Coronary artery (tissue), 2 donors: ENCODE data around the gene SLC25A25.

Experiments
- DNase-seq: peaks from one replicate; pipeline ENCODE4 v3.0.0-alpha.2; 2017; ENCODE audit warnings: low spot score
- H3K27ac ChIP-seq, 2 donors: fragments of 200-600 bp; sonication (generic); one replicate each; pipeline ENCODE4 v1.5.1; 2016 to 2019
- H3K4me3 ChIP-seq: fragments of 200-600 bp; sonication (generic); 2 replicates; pipeline ENCODE4 v1.5.1; 2016; ENCODE audit warnings: mild to moderate bottlenecking, moderate library complexity
- TF ChIP-seq, protein P1 (sequence below): fragments of 200-600 bp; sonication (generic); IDR thresholded peaks from one replicate; pipeline ENCODE4 v1.5.1; 2019; ENCODE audit warnings: antibody characterized with exemption

The SLC25A25 gene

GRCh38 chr9:128150594-128151308, 82.7 kb downstream of the SLC25A25 start:
- no peak for DNase-seq
- H3K4me3 ChIP-seq = no peak overlapping the region
- no peak overlapping the region for H3K27ac ChIP-seq
- TF ChIP-seq, protein P1, sequence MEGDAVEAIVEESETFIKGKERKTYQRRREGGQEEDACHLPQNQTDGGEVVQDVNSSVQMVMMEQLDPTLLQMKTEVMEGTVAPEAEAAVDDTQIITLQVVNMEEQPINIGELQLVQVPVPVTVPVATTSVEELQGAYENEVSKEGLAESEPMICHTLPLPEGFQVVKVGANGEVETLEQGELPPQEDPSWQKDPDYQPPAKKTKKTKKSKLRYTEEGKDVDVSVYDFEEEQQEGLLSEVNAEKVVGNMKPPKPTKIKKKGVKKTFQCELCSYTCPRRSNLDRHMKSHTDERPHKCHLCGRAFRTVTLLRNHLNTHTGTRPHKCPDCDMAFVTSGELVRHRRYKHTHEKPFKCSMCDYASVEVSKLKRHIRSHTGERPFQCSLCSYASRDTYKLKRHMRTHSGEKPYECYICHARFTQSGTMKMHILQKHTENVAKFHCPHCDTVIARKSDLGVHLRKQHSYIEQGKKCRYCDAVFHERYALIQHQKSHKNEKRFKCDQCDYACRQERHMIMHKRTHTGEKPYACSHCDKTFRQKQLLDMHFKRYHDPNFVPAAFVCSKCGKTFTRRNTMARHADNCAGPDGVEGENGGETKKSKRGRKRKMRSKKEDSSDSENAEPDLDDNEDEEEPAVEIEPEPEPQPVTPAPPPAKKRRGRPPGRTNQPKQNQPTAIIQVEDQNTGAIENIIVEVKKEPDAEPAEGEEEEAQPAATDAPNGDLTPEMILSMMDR = no peak

DNA sequence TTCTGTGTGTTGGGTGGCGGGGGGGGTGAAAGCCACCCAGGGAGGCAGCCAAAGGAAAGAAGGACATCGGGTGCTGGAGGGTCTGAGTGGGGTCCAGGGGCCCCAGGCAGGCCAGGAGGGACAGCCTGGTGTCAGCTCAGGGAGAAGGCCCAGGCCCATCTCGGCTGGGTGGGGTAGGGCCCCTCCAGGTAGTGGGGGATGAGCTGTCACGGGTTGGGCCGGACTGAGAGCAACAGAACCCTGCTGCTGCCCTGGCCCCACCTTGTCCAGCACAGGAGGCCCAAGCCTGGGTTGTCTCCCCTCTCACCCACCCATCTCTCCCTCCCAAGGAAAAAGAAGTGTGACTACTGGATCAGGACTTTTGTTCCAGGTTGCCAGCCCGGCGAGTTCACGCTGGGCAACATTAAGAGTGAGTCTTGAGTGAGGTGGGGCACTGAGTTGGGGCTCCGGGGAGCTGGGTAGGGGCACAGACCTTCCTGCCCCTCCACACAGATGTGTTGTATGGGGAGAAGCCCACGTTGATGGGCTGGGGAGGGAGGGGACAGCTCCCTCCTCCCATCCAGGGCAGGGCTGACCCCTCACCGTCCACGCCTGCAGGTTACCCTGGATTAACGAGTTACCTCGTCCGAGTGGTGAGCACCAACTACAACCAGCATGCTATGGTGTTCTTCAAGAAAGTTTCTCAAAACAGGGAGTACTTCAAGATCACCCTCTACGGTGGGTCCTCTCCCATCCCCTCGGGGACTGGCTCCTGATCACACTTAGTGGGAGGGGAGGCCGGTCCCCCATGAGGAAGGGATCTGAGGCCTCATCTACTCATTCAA, 83.5 kb downstream of the SLC25A25 start:
- TF ChIP-seq, protein P1 = no peak
- no peak overlapping the region for H3K27ac ChIP-seq
- no peak overlapping the region for H3K4me3 ChIP-seq
- no peak for DNase-seq

DNA sequence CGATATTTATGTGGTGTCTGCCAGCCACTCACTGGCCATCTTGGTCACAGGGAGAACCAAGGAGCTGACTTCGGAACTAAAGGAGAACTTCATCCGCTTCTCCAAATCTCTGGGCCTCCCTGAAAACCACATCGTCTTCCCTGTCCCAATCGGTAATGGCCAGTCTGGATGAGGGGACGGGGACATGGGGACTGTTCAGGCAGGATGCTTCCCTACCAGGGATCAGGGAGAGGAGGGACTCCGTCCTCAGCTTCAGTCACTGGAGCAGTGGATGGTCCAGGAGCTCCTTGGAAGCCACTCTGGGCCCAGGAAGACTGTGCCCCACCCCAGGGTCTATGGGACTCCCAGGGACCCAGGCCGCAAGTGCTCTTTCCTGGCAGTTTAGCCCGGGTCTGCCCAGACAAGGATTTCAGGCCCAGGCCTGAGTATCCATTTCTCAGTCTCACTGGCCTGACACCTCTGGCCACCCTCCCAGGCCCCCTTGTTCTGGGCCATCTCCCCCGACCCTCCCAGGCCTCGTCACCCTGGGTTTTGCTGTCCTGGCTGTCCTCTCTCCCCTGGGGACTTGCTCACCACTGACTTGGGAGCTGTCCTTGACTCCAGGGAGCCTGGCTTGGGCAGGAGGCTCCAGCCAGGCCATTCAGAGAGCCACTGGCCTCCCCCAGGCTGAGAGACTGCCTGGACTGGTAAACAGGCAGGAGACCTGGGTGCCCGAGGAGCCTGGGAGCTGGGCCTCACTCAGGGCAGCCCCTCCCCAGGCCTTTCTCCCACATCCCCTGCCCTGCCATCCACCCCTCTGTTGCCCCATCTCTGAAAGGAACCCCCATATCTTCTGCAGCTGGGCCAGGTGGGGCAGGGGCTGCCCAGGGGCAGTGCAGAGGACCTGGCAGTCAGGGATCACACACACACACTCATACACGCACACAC, 84.4 kb downstream of the SLC25A25 start:
- H3K4me3 ChIP-seq = no peak overlapping the region
- no peak overlapping the region for H3K27ac ChIP-seq
- TF ChIP-seq, protein P1 = no peak
- DNase-seq = no peak

DNA sequence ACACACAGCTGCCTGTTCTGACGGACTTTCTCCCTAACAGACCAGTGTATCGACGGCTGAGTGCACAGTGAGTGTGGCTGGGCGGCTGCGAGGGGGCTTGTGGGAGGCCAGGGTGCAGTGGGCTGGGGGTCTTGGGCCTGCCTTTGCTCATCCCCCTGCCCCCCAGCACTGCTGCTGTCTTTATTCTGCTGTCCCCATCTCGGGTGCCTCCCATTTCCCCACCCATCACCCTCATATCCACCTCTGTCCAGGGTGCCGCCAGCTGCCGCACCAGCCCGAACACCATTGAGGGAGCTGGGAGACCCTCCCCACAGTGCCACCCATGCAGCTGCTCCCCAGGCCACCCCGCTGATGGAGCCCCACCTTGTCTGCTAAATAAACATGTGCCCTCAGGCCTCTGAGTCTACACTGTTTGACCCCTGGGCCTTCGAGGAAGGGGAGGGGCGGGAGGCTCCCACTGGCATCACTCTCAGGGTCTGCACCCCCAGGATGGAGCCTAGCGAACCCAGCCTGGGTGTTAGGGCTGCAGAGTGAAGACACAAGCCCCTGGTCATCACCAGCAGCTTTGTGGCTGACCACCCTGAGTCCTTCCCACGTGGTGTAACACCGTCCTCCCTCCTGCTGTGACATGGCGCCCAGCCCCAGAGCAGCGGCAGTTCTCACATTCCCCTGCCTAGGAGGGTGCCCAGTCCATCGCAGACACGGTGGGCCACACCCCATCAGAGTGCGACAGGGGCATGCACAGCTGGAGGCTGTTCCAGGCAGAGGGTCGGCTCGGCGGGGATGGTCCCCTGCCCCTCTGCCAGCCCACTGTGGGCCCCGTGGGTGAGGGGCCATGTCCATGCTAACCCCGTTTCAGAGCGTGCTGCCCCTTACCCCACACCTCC, 85.3 kb downstream of the SLC25A25 start:
- TF ChIP-seq, protein P1 = no peak
- Histone ChIP-seq H3K4me3 (no peak overlapping the region), H3K27ac (no peak overlapping the region)
- DNase-seq = no peak

DNA sequence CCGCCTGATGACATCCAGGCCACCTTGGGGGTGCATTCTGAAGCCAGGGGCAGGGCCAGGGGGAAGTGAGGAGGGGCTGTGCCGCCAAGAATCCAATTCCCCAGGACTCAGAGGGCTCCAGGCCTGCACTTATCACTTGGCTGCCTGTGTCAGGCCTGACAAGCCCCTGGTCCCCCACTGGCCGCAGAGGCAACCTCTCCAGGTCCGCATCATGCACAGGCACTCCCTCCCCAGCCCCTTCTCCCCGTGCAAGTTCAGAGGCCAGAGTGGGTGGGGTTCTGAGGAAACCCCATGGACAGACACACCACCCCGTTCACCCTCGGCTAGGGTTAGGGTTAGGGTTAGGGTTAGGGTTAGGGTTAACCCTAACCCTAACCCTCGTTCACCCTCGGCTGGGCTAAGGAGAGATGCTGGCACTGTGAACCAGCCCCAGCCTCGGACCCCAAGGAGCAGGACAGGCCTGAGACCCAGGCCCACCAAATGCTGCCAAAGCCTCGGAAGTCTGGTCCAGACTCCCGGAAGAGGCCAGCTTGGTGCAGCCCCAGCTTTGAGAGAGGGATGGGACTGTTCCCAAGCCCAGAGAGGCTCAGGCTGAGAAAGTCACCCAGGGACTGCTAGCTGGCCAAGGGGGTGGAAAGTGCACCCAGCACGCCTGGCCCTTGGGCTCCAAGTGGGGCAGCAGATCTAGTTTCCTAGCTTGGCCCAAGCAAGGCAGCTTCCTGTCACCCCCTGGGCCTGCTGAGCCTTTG, 86.1 kb downstream of the SLC25A25 start:
- TF ChIP-seq, protein P1 = no peak
- no peak for DNase-seq
- Histone ChIP-seq H3K4me3 (no peak overlapping the region), H3K27ac (no peak overlapping the region)
